OCI-LY7 (cell line): Measurements from ENCODE around the gene ERN2. TPM values are rescaled to one million over a fixed set of nuclear protein-coding genes. Genes with fewer than 3 reads are reported as not detected.
"Not testable (repeated sequence)": the region's sequence is repeated elsewhere in the genome, so short reads cannot be mapped to it uniquely, and the experiment has no call there.

Experiments
- BruUV-seq: library from RNA; stranded (reverse); fragments of 400-500 nt; replicated peaks from 2 replicates; lab custom pipeline; 2021; lab: Mats Ljungman, UMichigan
- CTCF ChIA-PET: fragments of 300-600 bp; sonication (Branson Sonifier 250); formaldehyde crosslinking; loops from one replicate; lab custom pipeline; 2022; ENCODE audit warnings: antibody characterized with exemption; ENCODE audit not compliant: unreplicated experiment; lab: Charles Lee
- POLR2A ChIA-PET: fragments of 300-600 bp; sonication (Branson Sonifier 250); formaldehyde crosslinking; loops from one replicate; lab custom pipeline; 2022; ENCODE audit warnings: antibody characterized with exemption; lab: Charles Lee
- DNase-seq: peaks from one replicate; pipeline ENCODE4 v3.0.0-alpha.2; 2015; ENCODE audit warnings: low spot score
- H2AFZ ChIP-seq: fragments of 200-600 bp; sonication (generic), shearing (Covaris generic); 2 replicates; pipeline ENCODE4 v1.6.1; 2014; ENCODE audit warnings: mild to moderate bottlenecking, antibody characterized with exemption, low read length, moderate library complexity
- H3K27ac ChIP-seq: fragments of 200-600 bp; sonication (generic); 2 replicates; pipeline ENCODE4 v1.5.1; 2014; ENCODE audit warnings: mixed run types, low read depth, mild to moderate bottlenecking, moderate library complexity, low read length, inconsistent platforms; ENCODE audit not compliant: poor library complexity, severe bottlenecking
- H3K36me3 ChIP-seq: fragments of 200-600 bp; sonication (generic); 2 replicates; pipeline ENCODE4 v1.6.1; 2014; ENCODE audit warnings: mild to moderate bottlenecking, antibody characterized with exemption, low read length, moderate library complexity, mixed read lengths; ENCODE audit not compliant: insufficient read depth
- H3K4me1 ChIP-seq: fragments of 200-600 bp; sonication (generic); 2 replicates; pipeline ENCODE4 v1.5.1; 2014; ENCODE audit warnings: mild to moderate bottlenecking, low read length; ENCODE audit not compliant: insufficient read depth, poor library complexity, severe bottlenecking
- H3K4me2 ChIP-seq: fragments of 200-600 bp; sonication (generic); 2 replicates; pipeline ENCODE4 v1.6.1; 2014; ENCODE audit warnings: mild to moderate bottlenecking, low read length
- H3K4me3 ChIP-seq: fragments of 200-600 bp; sonication (generic); 2 replicates; pipeline ENCODE4 v1.5.1; 2014; ENCODE audit warnings: mild to moderate bottlenecking, low read depth, low read length; ENCODE audit not compliant: poor library complexity, severe bottlenecking
- H3K79me2 ChIP-seq: fragments of 200-600 bp; sonication (generic); 2 replicates; pipeline ENCODE4 v1.6.1; 2016; ENCODE audit warnings: low read depth, mild to moderate bottlenecking, low read length, moderate library complexity, mixed read lengths; ENCODE audit not compliant: insufficient read depth
- H3K9me2 ChIP-seq: fragments of 200-600 bp; sonication (generic); 2 replicates; pipeline ENCODE4 v1.6.1; 2016; ENCODE audit warnings: mild to moderate bottlenecking, low read length, mixed read lengths; ENCODE audit not compliant: insufficient read depth
- H3K9me3 ChIP-seq: fragments of 200-600 bp; sonication (generic); 2 replicates; pipeline ENCODE4 v1.6.1; 2014; ENCODE audit warnings: mild to moderate bottlenecking, mixed run types, low read length, mixed read lengths
- H4K20me1 ChIP-seq: fragments of 200-600 bp; sonication (generic); 2 replicates; pipeline ENCODE4 v1.6.1; 2014; ENCODE audit warnings: mild to moderate bottlenecking, antibody characterized with exemption, low read length, moderate library complexity, mixed read lengths; ENCODE audit not compliant: insufficient read depth
- CTCF ChIP-seq: fragments of 200-600 bp; sonication (generic); conservative IDR thresholded peaks from 2 replicates; pipeline ENCODE4 v1.5.1; 2014; ENCODE audit warnings: mild to moderate bottlenecking, antibody characterized with exemption, low read length, moderate library complexity, mixed read lengths
- EZH2phosphoT487 ChIP-seq: fragments of 200-600 bp; sonication (generic); IDR thresholded peaks from 2 replicates; pipeline ENCODE4 v1.6.1; 2018; ENCODE audit warnings: low read depth, borderline replicate concordance, mild to moderate bottlenecking, mixed run types, antibody characterized with exemption, low read length, moderate library complexity, mixed read lengths
- intact Hi-C: fragments of 100-400 bp; cut with micrococcal nuclease; formaldehyde crosslinking; loops from one replicate; pipeline ENCODE4 v1.10.0; 2022; ENCODE audit not compliant: unreplicated experiment
- total RNA-seq, 2 experiments: library from RNA; depleted of rRNA in 1 of 2; stranded (reverse); fragments of >200 nt in 1 of 2; shearing (Covaris generic) in 1 of 2; gene quantifications; 2 replicates each; pipeline ENCODE4 v1.2.3, GENCODE V29; 2014 to 2022

Gene ERN2
- total RNA-seq, 2 experiments from 2014 or later, result 1.2 to 2.5 TPM

- intact Hi-C loops, result loop anchor here (5.0 kb wide), 1 partner anchor 298 kb away; no protein-coding TSS in a partner anchor
- H3K4me1 ChIP-seq, result no peaks in the 10 kb centered on the region
- no peaks in the 10 kb centered on the region for H4K20me1 ChIP-seq
- H3K9me3 ChIP-seq, result no peaks in the 10 kb centered on the region
- no peak overlapping the region for H2AFZ ChIP-seq
- H3K4me3 ChIP-seq, result no peak overlapping the region
- H3K79me2 ChIP-seq, result no peaks in the 10 kb centered on the region
- no peak for DNase-seq
- no peaks in the 10 kb centered on the region for H3K36me3 ChIP-seq
- TF ChIP-seq EZH2phosphoT487 (no peak), CTCF (no peak)
- no peaks in the 10 kb centered on the region for H3K9me2 ChIP-seq
- H3K4me2 ChIP-seq, result no peak overlapping the region
- POLR2A ChIA-PET, result no interaction called here
- CTCF ChIA-PET, result no interaction called here
- H3K27ac ChIP-seq, result no peak overlapping the region
- BruUV-seq, result no TSS peak
Observed at GRCh38 chr16:23739516-23739915, 26.5 kb upstream of the ERN2 start.

GRCh38 chr16:23737423-23738028, 24.5 kb upstream of the ERN2 start:
- H3K9me2 ChIP-seq, H4K20me1 ChIP-seq, H3K9me3 ChIP-seq, CTCF ChIA-PET, H3K27ac ChIP-seq, H3K4me3 ChIP-seq, H3K4me2 ChIP-seq, DNase-seq, H3K4me1 ChIP-seq, H2AFZ ChIP-seq, H3K79me2 ChIP-seq, H3K36me3 ChIP-seq, POLR2A ChIA-PET, BruUV-seq: not testable (repeated sequence)
- intact Hi-C loops, result loop anchor here (5.0 kb wide), 1 partner anchor 300 kb away; no protein-coding TSS in a partner anchor

- BruUV-seq, result no TSS peak
- Histone ChIP-seq H2AFZ (no peak overlapping the region), H3K27ac (no peak overlapping the region), H3K4me2 (no peak overlapping the region), H4K20me1 (no peaks in the 10 kb centered on the region), H3K4me3 (no peak overlapping the region), H3K79me2 (no peaks in the 10 kb centered on the region), H3K4me1 (no peaks in the 10 kb centered on the region), H3K9me3 (no peaks in the 10 kb centered on the region), H3K36me3 (no peaks in the 10 kb centered on the region), H3K9me2 (no peaks in the 10 kb centered on the region)
- DNase-seq, result no peak
- TF ChIP-seq CTCF (no peak), EZH2phosphoT487 (no peak)
- CTCF ChIA-PET, result interaction anchor here (0.5 kb wide), 1 partner anchor 311 kb away, joined by 12 read pairs; no protein-coding TSS in a partner anchor
- intact Hi-C loops, result no loop called here
- POLR2A ChIA-PET, result interaction anchor here (0.7 kb wide), 1 partner anchor 529 kb away, joined by 3 read pairs; no protein-coding TSS in a partner anchor
Observed at GRCh38 chr16:23734176-23734893, 21.3 kb upstream of the ERN2 start.
